Panc1 (cell line): ENCODE results near the gene ZMYND15. TPM values are rescaled to one million over a fixed set of nuclear protein-coding genes. Genes with fewer than 3 reads are reported as not detected.

Experiments
- ATAC-seq: fragments of 200-7000 bp; cut with Tn5 transposase; 2 replicates; pipeline ENCODE4 v1.9.1; 2020; ENCODE audit warnings: mild to moderate bottlenecking, moderate library complexity
- BruUV-seq: library from RNA; stranded (reverse); fragments of 400-500 nt; replicated peaks from 2 replicates; lab custom pipeline; 2021; lab: Mats Ljungman, UMichigan
- CTCF ChIA-PET: fragments of 300-600 bp; sonication (Branson Sonifier 250); formaldehyde crosslinking; loops from one replicate; lab custom pipeline; 2022; ENCODE audit warnings: antibody characterized with exemption; lab: Charles Lee
- POLR2A ChIA-PET: fragments of 300-600 bp; sonication (Branson Sonifier 250); formaldehyde crosslinking; loops from one replicate; lab custom pipeline; 2022; ENCODE audit warnings: antibody characterized with exemption; lab: Charles Lee
- DNase-seq: peaks from one replicate; pipeline ENCODE4 v3.0.0-alpha.2; 2010; ENCODE audit warnings: low read depth, low spot score
- H3K27ac ChIP-seq: 2 replicates; pipeline ENCODE4 v1.5.1; 2011; ENCODE audit warnings: mild to moderate bottlenecking, low read length, inconsistent platforms
- H3K27me3 ChIP-seq: fragments of 200-500 bp; sonication (Bioruptor generic); 2 replicates; pipeline ENCODE4 v1.6.0; 2014; ENCODE audit warnings: low read length, inconsistent platforms; ENCODE audit not compliant: control insufficient read depth, insufficient read depth
- H3K36me3 ChIP-seq: fragments of 200-500 bp; sonication (Bioruptor generic); 2 replicates; pipeline ENCODE4 v1.5.1; 2014; ENCODE audit warnings: inconsistent platforms, mild to moderate bottlenecking, low read length, moderate library complexity; ENCODE audit not compliant: control insufficient read depth, insufficient read depth
- H3K4me1 ChIP-seq: 2 replicates; pipeline ENCODE4 v1.5.1; 2011; ENCODE audit warnings: inconsistent platforms, mild to moderate bottlenecking, low read length, moderate library complexity; ENCODE audit not compliant: control insufficient read depth, insufficient read depth
- H3K4me3 ChIP-seq, 2 experiments: 2 replicates each; pipeline ENCODE4 v1.5.1; 2011 to 2012; ENCODE audit warnings: low read depth in 2 of 2, low read length in 2 of 2, mild to moderate bottlenecking in 2 of 2, inconsistent platforms in 1 of 2, moderate library complexity in 1 of 2
- H3K9me3 ChIP-seq: fragments of 200-500 bp; sonication (Bioruptor generic); 2 replicates; pipeline ENCODE4 v1.5.1; 2014; ENCODE audit warnings: low read depth, mild to moderate bottlenecking, inconsistent platforms, low read length, moderate library complexity; ENCODE audit not compliant: control insufficient read depth, insufficient read depth
- CTCF ChIP-seq: fragments of 450-650 bp; IDR thresholded peaks from 2 replicates; pipeline ENCODE4 v1.5.1; 2017; ENCODE audit warnings: mild to moderate bottlenecking
- POLR2AphosphoS5 ChIP-seq: IDR thresholded peaks from 2 replicates; pipeline ENCODE4 v1.6.1; 2012; ENCODE audit warnings: mild to moderate bottlenecking, low read depth, low read length, moderate library complexity
- SIN3A ChIP-seq: IDR thresholded peaks from 2 replicates; pipeline ENCODE4 v1.6.1; 2012; ENCODE audit warnings: low read depth, mild to moderate bottlenecking, low read length, moderate library complexity, borderline replicate concordance; ENCODE audit not compliant: insufficient read depth
- TCF7L2 ChIP-seq: IDR thresholded peaks from 2 replicates; pipeline ENCODE4 v1.6.1; 2011; ENCODE audit warnings: mild to moderate bottlenecking, low read depth, low read length, inconsistent platforms
- in situ Hi-C: cut with HindIII; loops from 2 replicates; pipeline ENCODE4 v1.10.0; 2016; ENCODE audit warnings: low sequenced_read_pairs, low pct_unique_long_range_greater_than_20kb
- intact Hi-C: fragments of 100-400 bp; cut with micrococcal nuclease; formaldehyde crosslinking; loops from one replicate; pipeline ENCODE4 v1.10.0; 2022; ENCODE audit not compliant: unreplicated experiment
- total RNA-seq: library from RNA; stranded (reverse); gene quantifications from one replicate; pipeline ENCODE4 v1.2.1, GENCODE V29; 2021; ENCODE audit not compliant: unreplicated experiment
- TF ChIP-seq, protein P1 (sequence below), 2 experiments: IDR thresholded peaks; 2 replicates each; pipeline ENCODE4 v1.6.1; 2011 to 2012; ENCODE audit warnings: low read depth in 2 of 2, control low read depth in 1 of 2, low read length in 1 of 2, mild to moderate bottlenecking in 1 of 2, moderate library complexity in 1 of 2; ENCODE audit not compliant: insufficient read depth in 1 of 2

The ZMYND15 gene
- total RNA-seq, 1 experiment from 2014 or later: 0.28 TPM

- TF ChIP-seq TCF7L2 (no peak), POLR2AphosphoS5 (no peak), CTCF (no peak), SIN3A (no peak)
- TF ChIP-seq, protein P1, sequence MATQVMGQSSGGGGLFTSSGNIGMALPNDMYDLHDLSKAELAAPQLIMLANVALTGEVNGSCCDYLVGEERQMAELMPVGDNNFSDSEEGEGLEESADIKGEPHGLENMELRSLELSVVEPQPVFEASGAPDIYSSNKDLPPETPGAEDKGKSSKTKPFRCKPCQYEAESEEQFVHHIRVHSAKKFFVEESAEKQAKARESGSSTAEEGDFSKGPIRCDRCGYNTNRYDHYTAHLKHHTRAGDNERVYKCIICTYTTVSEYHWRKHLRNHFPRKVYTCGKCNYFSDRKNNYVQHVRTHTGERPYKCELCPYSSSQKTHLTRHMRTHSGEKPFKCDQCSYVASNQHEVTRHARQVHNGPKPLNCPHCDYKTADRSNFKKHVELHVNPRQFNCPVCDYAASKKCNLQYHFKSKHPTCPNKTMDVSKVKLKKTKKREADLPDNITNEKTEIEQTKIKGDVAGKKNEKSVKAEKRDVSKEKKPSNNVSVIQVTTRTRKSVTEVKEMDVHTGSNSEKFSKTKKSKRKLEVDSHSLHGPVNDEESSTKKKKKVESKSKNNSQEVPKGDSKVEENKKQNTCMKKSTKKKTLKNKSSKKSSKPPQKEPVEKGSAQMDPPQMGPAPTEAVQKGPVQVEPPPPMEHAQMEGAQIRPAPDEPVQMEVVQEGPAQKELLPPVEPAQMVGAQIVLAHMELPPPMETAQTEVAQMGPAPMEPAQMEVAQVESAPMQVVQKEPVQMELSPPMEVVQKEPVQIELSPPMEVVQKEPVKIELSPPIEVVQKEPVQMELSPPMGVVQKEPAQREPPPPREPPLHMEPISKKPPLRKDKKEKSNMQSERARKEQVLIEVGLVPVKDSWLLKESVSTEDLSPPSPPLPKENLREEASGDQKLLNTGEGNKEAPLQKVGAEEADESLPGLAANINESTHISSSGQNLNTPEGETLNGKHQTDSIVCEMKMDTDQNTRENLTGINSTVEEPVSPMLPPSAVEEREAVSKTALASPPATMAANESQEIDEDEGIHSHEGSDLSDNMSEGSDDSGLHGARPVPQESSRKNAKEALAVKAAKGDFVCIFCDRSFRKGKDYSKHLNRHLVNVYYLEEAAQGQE (IDR thresholded peaks at IDR 0.05; ENCODE audit: insufficient read depth in 1 of 2, low read depth in 2 of 2, low read length in 1 of 2): no peak
- ChIA-PET CTCF (no interaction called here), POLR2A (no interaction called here)
- intact Hi-C loops: no loop called here
- in situ Hi-C loops: no loop called here
- ATAC-seq: no peak
- Histone ChIP-seq H3K27ac (no peak overlapping the region), H3K36me3 (no peaks in the 10 kb centered on the region), H3K9me3 (no peaks in the 10 kb centered on the region), H3K27me3 (no peaks in the 10 kb centered on the region), H3K4me3 (no peak overlapping the region), H3K4me1 (no peaks in the 10 kb centered on the region)
- BruUV-seq: no TSS peak
- no peak for DNase-seq
Measured at GRCh38 chr17:4759776-4760236, 20.2 kb downstream of the ZMYND15 start.

- no peaks in the 10 kb centered on the region for H3K27me3 ChIP-seq
- TF ChIP-seq, protein P1 (IDR thresholded peaks at IDR 0.05; ENCODE audit: insufficient read depth in 1 of 2, low read depth in 2 of 2, low read length in 1 of 2): no peak
- TF ChIP-seq CTCF (no peak), TCF7L2 (no peak), SIN3A (no peak), POLR2AphosphoS5 (no peak)
- intact Hi-C loops (no loop called here), in situ Hi-C loops (no loop called here)
- POLR2A ChIA-PET: no interaction called here
- H3K9me3 ChIP-seq: no peaks in the 10 kb centered on the region
- no TSS peak for BruUV-seq
- DNase-seq (no peak), ATAC-seq (no peak)
- H3K36me3 ChIP-seq: no peaks in the 10 kb centered on the region
- H3K4me3 ChIP-seq: no peak overlapping the region
- CTCF ChIA-PET: no interaction called here
- no peaks in the 10 kb centered on the region for H3K4me1 ChIP-seq
- no peak overlapping the region for H3K27ac ChIP-seq
Measured at GRCh38 chr17:4764595-4764994, 25.0 kb downstream of the ZMYND15 start.
